NCI-H146 treated with DMSO at 0.1 percent for 48 hours (cell line): ENCODE data around the gene CELF1.

Experiments used
- DNase-seq: peaks from one replicate; lab custom pipeline; 2025; ENCODE audit not compliant: unreplicated experiment; lab: John Stamatoyannopoulos, UW

CELF1 gene

GRCh38 chr11:47451436-47451835 lies 101.5 kb downstream of the CELF1 start:
- DNase-seq = no peak

- no peak for DNase-seq
Observed at GRCh38 chr11:47449541-47449940, 103.4 kb downstream of the CELF1 start.

GRCh38 chr11:47448566-47449427 lies 104.1 kb downstream of the CELF1 start, which contains the start of gene RAPSN:
Gene RAPSN (minus strand): TSS chr11:47449136. CDS start chr11:47448964, 172 bp downstream.
- no peak for DNase-seq

GRCh38 chr11:47447906-47448305 lies 105.0 kb downstream of the CELF1 start:
- DNase-seq = no peak

- DNase-seq = no peak
Observed at GRCh38 chr11:47446833-47447232, 106.1 kb downstream of the CELF1 start.

- no peak for DNase-seq
Observed at GRCh38 chr11:47445840-47446239, 107.1 kb downstream of the CELF1 start.

- no peak for DNase-seq
Observed at GRCh38 chr11:47443817-47444216, 109.1 kb downstream of the CELF1 start.

- no peak for DNase-seq
Observed at GRCh38 chr11:47443028-47443700, 109.8 kb downstream of the CELF1 start.

- no peak for DNase-seq
Observed at GRCh38 chr11:47442514-47442913, 110.4 kb downstream of the CELF1 start.

- DNase-seq = no peak
Observed at GRCh38 chr11:47441421-47441820, 111.5 kb downstream of the CELF1 start.

GRCh38 chr11:47440054-47440476 lies 112.9 kb downstream of the CELF1 start:
- DNase-seq = no peak

GRCh38 chr11:47438721-47439120 lies 114.2 kb downstream of the CELF1 start:
- no peak for DNase-seq

- no peak for DNase-seq
Observed at GRCh38 chr11:47437746-47438418, 115.0 kb downstream of the CELF1 start.

- DNase-seq = no peak
Observed at GRCh38 chr11:47437218-47437745, 115.7 kb downstream of the CELF1 start.

- no peak for DNase-seq
Observed at GRCh38 chr11:47436726-47437125, 116.2 kb downstream of the CELF1 start.

- no peak for DNase-seq
Observed at GRCh38 chr11:47435687-47436086, 117.2 kb downstream of the CELF1 start.

GRCh38 chr11:47434011-47434786 lies 118.7 kb downstream of the CELF1 start:
- DNase-seq = no peak

- no peak for DNase-seq
Observed at GRCh38 chr11:47433157-47433556, 119.8 kb downstream of the CELF1 start.

- no peak for DNase-seq
Observed at GRCh38 chr11:47431356-47432083, 121.4 kb downstream of the CELF1 start.

GRCh38 chr11:47430524-47430923 lies 122.4 kb downstream of the CELF1 start:
- DNase-seq = no peak
